CD8-positive, alpha-beta memory T cell (primary cell): ENCODE data around the gene ZBTB48. TPM values are rescaled to one million over a fixed set of nuclear protein-coding genes. Genes with fewer than 3 reads are reported as not detected.

ENCODE experiments used
- CTCF ChIA-PET: fragments of 350-600 bp; sonication (Branson Sonifier 250); formaldehyde crosslinking; loops from one replicate; lab custom pipeline; 2021; ENCODE audit warnings: antibody characterized with exemption; lab: Charles Lee
- POLR2A ChIA-PET: fragments of 350-600 bp; sonication (Branson Sonifier 250); formaldehyde crosslinking; loops from one replicate; lab custom pipeline; 2021; ENCODE audit warnings: antibody characterized with exemption; lab: Charles Lee
- DNase-seq, 5 donors: peaks; one replicate each; pipeline versions ENCODE4 v3.0.0 to v3.0.0-alpha.2; 2020 to 2022; ENCODE audit warnings: mixed read lengths in 1 of 5
- H3K27ac ChIP-seq: one replicate; pipeline ENCODE4 v1.7.0; 2013; ENCODE audit warnings: low read depth, mild to moderate bottlenecking, low read length, moderate library complexity
- H3K27me3 ChIP-seq: 2 replicates; pipeline ENCODE4 v1.7.0; 2013; ENCODE audit warnings: low read length, mild to moderate bottlenecking; ENCODE audit not compliant: insufficient read depth, poor library complexity, severe bottlenecking
- H3K36me3 ChIP-seq: 2 replicates; pipeline ENCODE4 v1.7.0; 2013; ENCODE audit warnings: mild to moderate bottlenecking, low read length, moderate library complexity; ENCODE audit not compliant: insufficient read depth
- H3K4me1 ChIP-seq: 2 replicates; pipeline ENCODE4 v1.7.0; 2013; ENCODE audit warnings: mild to moderate bottlenecking, low read length, moderate library complexity; ENCODE audit not compliant: insufficient read depth
- H3K4me3 ChIP-seq: 2 replicates; pipeline ENCODE4 v1.7.0; 2013; ENCODE audit warnings: mild to moderate bottlenecking, low read length
- H3K9me3 ChIP-seq: 2 replicates; pipeline ENCODE4 v1.7.0; 2013; ENCODE audit warnings: mild to moderate bottlenecking, low read length
- H3K27ac Mint-ChIP-seq, 8 donors: one replicate each; pipeline ENCODE4 v1.8.0; 2020 to 2021; ENCODE audit warnings: mixed read lengths in 8 of 8, mild to moderate bottlenecking in 6 of 8, inconsistent platforms in 3 of 8, moderate library complexity in 3 of 8
- H3K27me3 Mint-ChIP-seq, 2 donors: one replicate each; pipeline ENCODE4 v1.8.0; 2020 to 2021; ENCODE audit warnings: mixed read lengths in 2 of 2, mild to moderate bottlenecking in 1 of 2, moderate library complexity in 1 of 2
- H3K36me3 Mint-ChIP-seq, 3 donors: one replicate each; pipeline ENCODE4 v1.8.0; 2020 to 2021; ENCODE audit warnings: mixed read lengths in 3 of 3, inconsistent platforms in 1 of 3, mild to moderate bottlenecking in 1 of 3
- H3K4me1 Mint-ChIP-seq, 3 donors: one replicate each; pipeline ENCODE4 v1.8.0; 2020 to 2021; ENCODE audit warnings: mixed read lengths in 3 of 3, inconsistent platforms in 1 of 3, mild to moderate bottlenecking in 1 of 3
- H3K4me3 Mint-ChIP-seq, 7 donors: one replicate each; pipeline ENCODE4 v1.8.0; 2020 to 2021; ENCODE audit warnings: mixed read lengths in 7 of 7, mild to moderate bottlenecking in 6 of 7, moderate library complexity in 4 of 7, inconsistent platforms in 2 of 7
- H3K9me3 Mint-ChIP-seq, 5 donors: one replicate each; pipeline ENCODE4 v1.8.0; 2020 to 2022; ENCODE audit warnings: mixed read lengths in 5 of 5, mild to moderate bottlenecking in 3 of 5, moderate library complexity in 2 of 5, inconsistent platforms in 1 of 5
- polyA plus RNA-seq: library from polyadenylated mRNA; unstranded; fragments of 300-500 nt; fragmentation: Illumina TruSeq; gene quantifications from one replicate; pipeline ENCODE4 v1.2.3, GENCODE V29; 2021
- total RNA-seq, 2 experiments: library from RNA; stranded (reverse); gene quantifications; one replicate each; pipeline ENCODE4 v1.2.3, GENCODE V29; 2021

ZBTB48 gene
- total and polyA plus RNA-seq, 3 experiments from 2014 or later: 24.1 to 31.7 (median 25.0) TPM

- Histone ChIP-seq H3K27ac (peak within 1 kb of the TSS; percentile 64), H3K27me3 (no peaks in the 10 kb centered on the region), H3K4me1 (peaks cover 20% of the 10 kb centered on the region), H3K9me3 (no peaks in the 10 kb centered on the region), H3K4me3 (peak within 1 kb of the TSS; percentile 69), H3K36me3 (peaks cover 6% of the 10 kb centered on the region)
- H3K36me3 Mint-ChIP-seq: peaks cover 3 to 54% (median 10%) of the 10 kb centered on the region in 3 donors
- ChIA-PET CTCF (interaction anchor here (1.5 to 1.8 kb wide), 3 partner anchors 10 to 70 kb away, joined by 4 to 7 read pairs (median 7); partner anchors contain the start of genes NOL9 and TAS1R1), POLR2A (interaction anchor here (0.6 to 1.4 kb wide), 2 partner anchors 21 to 25 kb away, joined by 4 to 5 read pairs; no protein-coding TSS in a partner anchor)
- H3K4me3 Mint-ChIP-seq: peak within 1 kb of the TSS; percentile 85 to 96 (median 91)
- H3K27me3 Mint-ChIP-seq: no peaks in the 10 kb centered on the region
- H3K27ac Mint-ChIP-seq: peak within 1 kb of the TSS; percentile 76 to 96 (median 90)
- DNase-seq: peak; percentile 82 to 93 (median 85)
- peaks cover 26 to 38% (median 26%) of the 10 kb centered on the region in 3 donors for H3K4me1 Mint-ChIP-seq
- no peaks in the 10 kb centered on the region for H3K9me3 Mint-ChIP-seq
Observed at GRCh38 chr1:6624710-6625583, 45.2 kb downstream of the ZBTB48 start, which contains the start of gene THAP3. TSS of gene THAP3 (plus strand) at chr1:6624868. CDS start at chr1:6625219, 351 bp downstream.

DNA sequence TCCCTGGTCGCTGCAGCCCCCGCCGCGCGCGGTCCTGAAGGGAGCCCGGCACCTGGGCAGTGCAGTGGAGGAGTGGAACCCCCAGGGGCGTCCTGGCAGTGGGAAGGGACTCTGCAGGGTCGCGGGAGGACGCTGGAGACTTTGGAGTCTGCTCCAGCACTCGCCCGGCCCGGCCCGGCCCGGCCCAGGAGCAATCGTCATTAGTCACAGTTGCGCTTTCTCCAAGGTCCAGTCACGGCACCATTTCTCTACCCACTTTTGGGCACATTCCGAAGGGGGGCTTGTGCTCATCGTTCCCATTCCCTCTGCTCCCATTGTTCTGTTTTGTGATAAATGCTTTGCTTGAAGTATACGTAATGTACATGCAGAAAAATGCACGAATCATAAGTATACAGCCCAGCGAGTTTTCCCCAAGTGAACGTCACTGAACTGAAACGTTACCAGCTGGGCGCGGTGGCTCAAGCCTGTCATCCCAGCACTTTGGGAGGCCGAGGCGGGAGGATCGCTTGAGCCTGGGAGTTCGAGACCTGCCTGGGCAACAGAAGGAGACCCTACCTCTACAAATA is 45.9 kb downstream of the ZBTB48 start:
- Mint-ChIP-seq H3K27ac (peak overlapping the region; percentile 40 to 94 (median 88)), H3K4me1 (peaks cover 26 to 40% (median 26%) of the 10 kb centered on the region in 3 donors), H3K4me3 (peak overlapping the region; percentile 85 to 96 (median 91)), H3K36me3 (peaks cover 2 to 54% (median 7%) of the 10 kb centered on the region in 3 donors), H3K27me3 (no peaks in the 10 kb centered on the region), H3K9me3 (no peaks in the 10 kb centered on the region)
- Histone ChIP-seq H3K9me3 (no peaks in the 10 kb centered on the region), H3K27me3 (no peaks in the 10 kb centered on the region), H3K36me3 (no peaks in the 10 kb centered on the region), H3K27ac (peak overlapping the region; percentile 64), H3K4me3 (peak overlapping the region; percentile 49), H3K4me1 (peaks cover 20% of the 10 kb centered on the region)
- DNase-seq: peak in 1 of 5 donors; percentile 10
- CTCF ChIA-PET: interaction anchor here (0.9 to 1.5 kb wide), 3 partner anchors 9 to 76 kb away, joined by 3 to 5 read pairs (median 4); partner anchors contain the start of genes DNAJC11, NOL9 and TAS1R1
- POLR2A ChIA-PET: interaction anchor here (0.6 to 0.8 kb wide), 2 partner anchors 14 to 44 kb away, joined by 3 to 9 read pairs; no protein-coding TSS in a partner anchor

- DNase-seq: no peak
- H3K9me3 Mint-ChIP-seq: no peaks in the 10 kb centered on the region
- POLR2A ChIA-PET: interaction anchor here (0.6 kb wide), 1 partner anchor 133 kb away, joined by 3 read pairs; no protein-coding TSS in a partner anchor
- no peaks in the 10 kb centered on the region for H3K9me3 ChIP-seq
- H3K27ac ChIP-seq: no peak overlapping the region
- H3K27ac Mint-ChIP-seq: peak overlapping the region in 3 of 8 donors; percentile 46 to 91 (median 63)
- H3K27me3 Mint-ChIP-seq: no peaks in the 10 kb centered on the region
- H3K36me3 ChIP-seq: no peaks in the 10 kb centered on the region
- CTCF ChIA-PET: interaction anchor here (1.4 kb wide), 1 partner anchor 19 kb away, joined by 5 read pairs; no protein-coding TSS in a partner anchor
- H3K4me1 Mint-ChIP-seq: peaks cover 26 to 40% (median 26%) of the 10 kb centered on the region in 3 donors
- no peak overlapping the region for H3K4me3 ChIP-seq
- peaks cover 20% of the 10 kb centered on the region for H3K4me1 ChIP-seq
- H3K4me3 Mint-ChIP-seq: peak overlapping the region in 6 of 7 donors; percentile 86 to 94 (median 90)
- no peaks in the 10 kb centered on the region for H3K27me3 ChIP-seq
- H3K36me3 Mint-ChIP-seq: peaks cover 2 to 48% (median 7%) of the 10 kb centered on the region in 3 donors
Observed at GRCh38 chr1:6627031-6627430, 47.2 kb downstream of the ZBTB48 start.

DNA sequence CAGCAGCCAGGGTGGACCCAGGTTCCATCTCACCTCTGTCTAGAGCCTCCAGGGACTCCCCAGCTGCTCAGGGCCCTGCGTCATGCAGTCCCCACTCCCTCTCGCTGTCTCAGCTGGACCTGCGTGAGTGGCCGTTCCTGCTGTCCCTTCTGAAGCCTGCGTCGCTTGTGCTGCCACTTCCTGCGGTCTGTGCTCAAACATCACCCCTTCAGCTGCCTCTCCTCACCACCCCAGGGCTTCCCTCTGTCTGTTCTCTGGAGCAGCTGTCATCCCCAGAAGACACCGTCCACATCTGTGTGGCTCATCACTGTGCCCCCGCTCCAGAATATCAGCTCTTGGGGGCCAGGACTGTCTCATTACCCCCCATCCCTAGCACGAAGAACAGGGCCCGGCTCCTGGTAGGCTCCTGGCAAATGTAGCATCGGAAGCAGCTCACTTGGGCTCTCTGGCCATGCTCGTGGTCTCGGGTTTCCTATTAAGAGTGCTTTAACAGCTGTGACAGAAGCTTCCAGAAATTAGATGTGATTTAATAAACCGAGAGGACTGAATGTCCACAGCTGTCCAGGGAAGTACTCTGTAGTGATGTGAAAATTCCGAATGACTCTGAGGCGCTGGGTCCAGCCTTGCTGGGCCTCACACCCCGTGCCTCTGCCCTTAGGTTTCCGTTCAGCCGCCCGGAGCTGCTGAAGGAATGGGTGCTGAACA is 48.2 kb downstream of the ZBTB48 start:
- H3K4me1 Mint-ChIP-seq: peaks cover 26 to 40% (median 26%) of the 10 kb centered on the region in 3 donors
- DNase-seq: no peak
- no peak overlapping the region for H3K4me3 ChIP-seq
- no peaks in the 10 kb centered on the region for H3K27me3 Mint-ChIP-seq
- H3K9me3 Mint-ChIP-seq: no peaks in the 10 kb centered on the region
- H3K36me3 ChIP-seq: peaks cover 1% of the 10 kb centered on the region
- ChIA-PET CTCF (interaction anchor here (1.0 to 1.7 kb wide), 3 partner anchors 19 to 26 kb away, joined by 3 to 6 read pairs (median 4); partner anchors contain the start of gene KLHL21), POLR2A (no interaction called here)
- no peaks in the 10 kb centered on the region for H3K9me3 ChIP-seq
- peak overlapping the region in 4 of 8 donors; percentile 35 to 73 (median 59) for H3K27ac Mint-ChIP-seq
- H3K4me1 ChIP-seq: peaks cover 20% of the 10 kb centered on the region
- H3K27me3 ChIP-seq: no peaks in the 10 kb centered on the region
- no peak overlapping the region for H3K27ac ChIP-seq
- H3K36me3 Mint-ChIP-seq: peaks cover 2 to 49% (median 7%) of the 10 kb centered on the region in 3 donors
- peak overlapping the region in 5 of 7 donors; percentile 48 to 90 (median 59) for H3K4me3 Mint-ChIP-seq

- ChIA-PET CTCF (interaction anchor here (1.0 to 1.7 kb wide), 3 partner anchors 18 to 27 kb away, joined by 3 to 6 read pairs (median 4); partner anchors contain the start of gene KLHL21), POLR2A (no interaction called here)
Observed at GRCh38 chr1:6628971-6629479, 49.2 kb downstream of the ZBTB48 start.

DNA sequence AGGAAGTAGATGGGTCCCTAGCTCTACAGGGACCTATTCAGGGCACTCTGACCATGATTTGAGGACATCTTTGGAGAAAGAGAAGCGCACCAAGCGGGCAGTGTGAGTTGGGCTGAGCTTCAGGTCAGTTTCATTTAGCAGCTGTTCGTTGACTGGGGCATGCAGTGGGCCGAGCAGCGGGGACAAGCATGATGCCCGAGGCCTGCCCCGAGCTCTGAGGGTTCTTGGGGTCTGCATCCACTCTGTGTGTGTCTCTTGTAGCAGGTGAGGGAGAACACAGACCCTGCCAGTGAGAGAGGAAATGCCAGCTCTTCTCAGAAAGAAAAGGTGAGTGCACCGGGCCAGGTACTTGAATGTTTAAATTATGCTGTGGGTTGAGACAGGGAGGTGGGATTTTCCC is 50.2 kb downstream of the ZBTB48 start:
- Histone ChIP-seq H3K27me3 (no peaks in the 10 kb centered on the region), H3K36me3 (peaks cover 7% of the 10 kb centered on the region), H3K4me1 (peaks cover 16% of the 10 kb centered on the region), H3K9me3 (no peaks in the 10 kb centered on the region), H3K27ac (no peak overlapping the region), H3K4me3 (no peak overlapping the region)
- no peaks in the 10 kb centered on the region for H3K9me3 Mint-ChIP-seq
- peaks cover 6 to 64% (median 7%) of the 10 kb centered on the region in 3 donors for H3K36me3 Mint-ChIP-seq
- H3K4me1 Mint-ChIP-seq: peaks cover 20 to 32% (median 22%) of the 10 kb centered on the region in 3 donors
- H3K27ac Mint-ChIP-seq: peak overlapping the region in 3 of 8 donors; percentile 12 to 40 (median 24)
- POLR2A ChIA-PET: no interaction called here
- no peaks in the 10 kb centered on the region for H3K27me3 Mint-ChIP-seq
- no peak overlapping the region for H3K4me3 Mint-ChIP-seq
- DNase-seq: no peak
- CTCF ChIA-PET: interaction anchor here (1.1 kb wide), 2 partner anchors 30 to 76 kb away, joined by 4 read pairs; partner anchors contain the start of gene NOL9

More at GRCh38 chr1:6628971-6629479, 49.2 kb downstream of the ZBTB48 start:
- no peaks in the 10 kb centered on the region for H3K9me3 Mint-ChIP-seq
- DNase-seq: no peak
- H3K9me3 ChIP-seq: no peaks in the 10 kb centered on the region
- H3K4me3 Mint-ChIP-seq: no peak overlapping the region
- no peaks in the 10 kb centered on the region for H3K27me3 Mint-ChIP-seq
- no peak overlapping the region for H3K27ac Mint-ChIP-seq
- peaks cover 24 to 37% (median 26%) of the 10 kb centered on the region in 3 donors for H3K4me1 Mint-ChIP-seq
- no peak overlapping the region for H3K27ac ChIP-seq
- peaks cover 4 to 54% (median 7%) of the 10 kb centered on the region in 3 donors for H3K36me3 Mint-ChIP-seq
- peaks cover 20% of the 10 kb centered on the region for H3K4me1 ChIP-seq
- no peaks in the 10 kb centered on the region for H3K27me3 ChIP-seq
- H3K4me3 ChIP-seq: no peak overlapping the region
- peaks cover 7% of the 10 kb centered on the region for H3K36me3 ChIP-seq

DNA sequence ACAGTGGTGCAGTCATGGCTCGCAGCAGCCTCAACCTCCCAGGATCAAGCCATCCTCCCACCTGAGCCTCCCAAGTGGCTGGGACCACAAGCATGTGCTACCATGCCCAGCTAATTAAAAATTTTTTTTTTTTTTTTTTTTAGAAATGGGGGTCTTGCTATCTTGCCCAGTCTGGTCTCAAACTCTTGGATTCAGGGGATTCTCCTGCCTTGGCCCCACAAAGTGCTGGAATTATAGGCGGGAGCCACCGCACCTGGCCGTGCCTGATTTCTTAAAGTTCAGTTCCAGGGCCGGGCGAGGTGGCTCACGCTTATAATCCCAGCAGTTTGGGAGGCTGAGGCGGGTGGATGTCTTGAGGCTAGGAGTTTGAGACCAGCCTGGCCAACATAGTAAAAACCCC is 51.3 kb downstream of the ZBTB48 start:
- H3K4me3 ChIP-seq: no peak overlapping the region
- peaks cover 11% of the 10 kb centered on the region for H3K4me1 ChIP-seq
- no peak for DNase-seq
- H3K36me3 Mint-ChIP-seq: peaks cover 6 to 71% (median 7%) of the 10 kb centered on the region in 3 donors
- H3K9me3 ChIP-seq: no peaks in the 10 kb centered on the region
- H3K27me3 Mint-ChIP-seq: no peaks in the 10 kb centered on the region
- H3K36me3 ChIP-seq: peaks cover 7% of the 10 kb centered on the region
- no peaks in the 10 kb centered on the region for H3K9me3 Mint-ChIP-seq
- H3K27me3 ChIP-seq: no peaks in the 10 kb centered on the region
- POLR2A ChIA-PET: no interaction called here
- H3K4me1 Mint-ChIP-seq: peaks cover 16 to 27% (median 18%) of the 10 kb centered on the region in 3 donors
- H3K4me3 Mint-ChIP-seq: no peak overlapping the region
- H3K27ac Mint-ChIP-seq: no peak overlapping the region
- H3K27ac ChIP-seq: no peak overlapping the region
- CTCF ChIA-PET: no interaction called here
